Middle frontal gyrus (tissue), 1 donor: Measurements from ENCODE around the gene EFNA5.
"Not testable (repeated sequence)": the region's sequence is repeated elsewhere in the genome, so short reads cannot be mapped to it uniquely, and the experiment has no call there.

Source experiments
- DNase-seq: peaks from one replicate; pipeline ENCODE4 v3.0.0-alpha.2; 2015; ENCODE audit warnings: low spot score; ENCODE audit errors: extremely low spot score

The EFNA5 gene

GRCh38 chr5:107373549-107374263, 297.0 kb downstream of the EFNA5 start:
- DNase-seq = no peak

- DNase-seq = peak; percentile 31
These were observed 297.9 kb downstream of the EFNA5 start for GRCh38 chr5:107372723-107373450.

GRCh38 chr5:107370396-107370968, 300.3 kb downstream of the EFNA5 start:
- no peak for DNase-seq

GRCh38 chr5:107369622-107370021, 301.1 kb downstream of the EFNA5 start:
- no peak for DNase-seq

- no peak for DNase-seq
These were observed 302.1 kb downstream of the EFNA5 start for GRCh38 chr5:107368615-107369014.

- DNase-seq = no peak
These were observed 302.8 kb downstream of the EFNA5 start for GRCh38 chr5:107367939-107368338.

- DNase-seq = no peak
These were observed 303.3 kb downstream of the EFNA5 start for GRCh38 chr5:107367480-107367879.

GRCh38 chr5:107365320-107366109, 305.2 kb downstream of the EFNA5 start:
- DNase-seq = no peak

- no peak for DNase-seq
These were observed 306.1 kb downstream of the EFNA5 start for GRCh38 chr5:107364443-107365319.

- no peak for DNase-seq
These were observed 307.0 kb downstream of the EFNA5 start for GRCh38 chr5:107363768-107364167.

- no peak for DNase-seq
These were observed 308.8 kb downstream of the EFNA5 start for GRCh38 chr5:107361945-107362344.

- no peak for DNase-seq
These were observed 310.9 kb downstream of the EFNA5 start for GRCh38 chr5:107359916-107360234.

- DNase-seq = no peak
These were observed 311.5 kb downstream of the EFNA5 start for GRCh38 chr5:107359033-107359915.

- no peak for DNase-seq
These were observed 313.8 kb downstream of the EFNA5 start for GRCh38 chr5:107356891-107357290.

- DNase-seq = no peak
These were observed 318.2 kb downstream of the EFNA5 start for GRCh38 chr5:107352576-107352975.

GRCh38 chr5:107346580-107346979, 324.2 kb downstream of the EFNA5 start:
- not testable (repeated sequence) for DNase-seq

GRCh38 chr5:107342371-107342770, 328.4 kb downstream of the EFNA5 start:
- DNase-seq = no peak

- no peak for DNase-seq
These were observed 329.2 kb downstream of the EFNA5 start for GRCh38 chr5:107341376-107342084.

GRCh38 chr5:107340631-107341030, 330.1 kb downstream of the EFNA5 start:
- DNase-seq = no peak
